ENCODE results near the gene HUNK.

The HUNK gene

DNA sequence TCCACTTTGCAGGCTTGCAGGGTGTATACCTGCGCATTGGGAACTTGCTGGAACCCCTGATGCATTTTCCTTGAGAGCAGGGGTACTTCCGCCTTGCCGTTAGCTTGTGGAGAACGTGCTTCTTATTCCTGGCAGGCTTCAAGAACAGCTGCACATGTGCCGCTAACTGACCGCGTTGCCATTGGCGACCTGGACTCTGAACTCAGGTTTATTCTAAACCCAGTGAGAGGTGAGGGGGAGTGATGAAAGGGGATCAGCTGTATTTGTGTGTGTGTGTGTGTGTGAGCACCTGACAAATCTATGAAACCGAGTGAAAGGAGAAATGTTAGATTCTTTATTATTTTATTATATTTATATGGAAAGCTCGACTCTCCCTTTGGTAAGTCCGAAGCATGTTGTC is 128.6 kb downstream of the HUNK start:
- TF ChIP-seq, protein P1, sequence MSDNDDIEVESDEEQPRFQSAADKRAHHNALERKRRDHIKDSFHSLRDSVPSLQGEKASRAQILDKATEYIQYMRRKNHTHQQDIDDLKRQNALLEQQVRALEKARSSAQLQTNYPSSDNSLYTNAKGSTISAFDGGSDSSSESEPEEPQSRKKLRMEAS (IDR thresholded peaks at IDR 0.05; ENCODE audit: low read depth, low read length), result no peak
- TF ChIP-seq MYC (IDR thresholded peaks at IDR 0.05; ENCODE audit: low read depth, low read length) (no peak), POLR2A (IDR thresholded peaks at IDR 0.05; ENCODE audit: extremely low read depth, insufficient read length) (no peak), CTCF (IDR thresholded peaks at IDR 0.05; ENCODE audit: low read depth, low read length) (no peak)
- no peak overlapping the region for H3K4me3 ChIP-seq (ENCODE audit: low read depth, low read length)
- DNase-seq (ENCODE audit: low read depth), result no peak

DNA sequence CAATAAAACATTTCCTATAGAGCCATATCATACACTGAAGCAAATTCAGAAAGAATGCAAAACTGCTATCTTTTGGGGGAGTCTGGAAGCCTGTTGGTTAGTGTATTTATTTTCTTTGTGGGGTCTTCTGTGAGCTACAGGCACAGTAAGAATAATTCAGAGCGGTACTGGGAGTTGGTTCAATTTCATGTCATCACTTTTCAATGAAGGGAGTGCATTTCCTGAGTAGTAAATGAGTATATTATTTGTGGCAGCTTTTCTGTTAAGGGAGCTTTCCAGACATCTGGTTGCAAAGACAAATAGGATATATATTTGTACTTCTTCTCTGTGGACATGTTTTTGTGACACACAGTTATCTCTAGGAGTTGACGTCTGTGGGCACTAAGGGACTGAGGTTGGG is 130.6 kb downstream of the HUNK start:
- no peak for DNase-seq (ENCODE audit: low read depth)
- TF ChIP-seq CTCF (IDR thresholded peaks at IDR 0.05; ENCODE audit: low read depth, low read length), result no peak
- no peak for TF ChIP-seq POLR2A (IDR thresholded peaks at IDR 0.05; ENCODE audit: extremely low read depth, insufficient read length)
- TF ChIP-seq, protein P1 (IDR thresholded peaks at IDR 0.05; ENCODE audit: low read depth, low read length), result no peak
- TF ChIP-seq MYC (IDR thresholded peaks at IDR 0.05; ENCODE audit: low read depth, low read length), result no peak
- H3K4me3 ChIP-seq (ENCODE audit: low read depth, low read length), result no peak overlapping the region

DNA sequence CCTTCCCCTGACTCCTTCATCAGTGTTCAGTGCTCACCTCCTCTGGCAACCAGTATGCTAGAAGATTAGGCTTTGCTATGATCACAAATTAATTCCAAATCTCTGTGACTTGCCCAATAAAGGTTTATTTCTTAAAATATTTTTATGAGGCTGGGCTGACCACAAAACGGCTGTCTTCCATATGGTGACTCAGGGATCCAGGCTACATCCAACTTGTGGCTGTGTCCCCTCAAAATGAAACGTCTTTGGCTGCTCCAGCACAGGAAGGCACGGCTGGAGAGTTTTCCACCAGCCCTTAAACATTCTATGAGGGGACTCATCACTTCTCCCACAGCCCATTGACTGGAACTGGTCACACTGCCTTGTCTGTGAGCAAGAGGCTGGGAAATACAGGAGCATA is 131.5 kb downstream of the HUNK start:
- TF ChIP-seq MYC (IDR thresholded peaks at IDR 0.05; ENCODE audit: low read depth, low read length) (no peak), CTCF (IDR thresholded peaks at IDR 0.05; ENCODE audit: low read depth, low read length) (no peak)
- TF ChIP-seq, protein P1 (IDR thresholded peaks at IDR 0.05; ENCODE audit: low read depth, low read length), result no peak
- peak; percentile 12 for DNase-seq (ENCODE audit: low read depth)
- no peak overlapping the region for H3K4me3 ChIP-seq (ENCODE audit: low read depth, low read length)

- no peak overlapping the region for H3K4me3 ChIP-seq (ENCODE audit: low read depth, low read length)
- TF ChIP-seq POLR2A (IDR thresholded peaks at IDR 0.05; ENCODE audit: extremely low read depth, insufficient read length), result no peak
- no peak for TF ChIP-seq CTCF (IDR thresholded peaks at IDR 0.05; ENCODE audit: low read depth, low read length)
- no peak for TF ChIP-seq MYC (IDR thresholded peaks at IDR 0.05; ENCODE audit: low read depth, low read length)
- TF ChIP-seq, protein P1 (IDR thresholded peaks at IDR 0.05; ENCODE audit: low read depth, low read length), result no peak
- no peak for DNase-seq (ENCODE audit: low read depth)
Observed at GRCh38 chr21:32007456-32007855, 134.6 kb downstream of the HUNK start.

- no peak overlapping the region for H3K4me3 ChIP-seq (ENCODE audit: low read depth, low read length)
- TF ChIP-seq, protein P1 (IDR thresholded peaks at IDR 0.05; ENCODE audit: low read depth, low read length), result no peak
- no peak for TF ChIP-seq POLR2A (IDR thresholded peaks at IDR 0.05; ENCODE audit: extremely low read depth, insufficient read length)
- TF ChIP-seq MYC (IDR thresholded peaks at IDR 0.05; ENCODE audit: low read depth, low read length), result no peak
- no peak for TF ChIP-seq CTCF (IDR thresholded peaks at IDR 0.05; ENCODE audit: low read depth, low read length)
Observed at GRCh38 chr21:32008714-32009113, 135.9 kb downstream of the HUNK start.

DNA sequence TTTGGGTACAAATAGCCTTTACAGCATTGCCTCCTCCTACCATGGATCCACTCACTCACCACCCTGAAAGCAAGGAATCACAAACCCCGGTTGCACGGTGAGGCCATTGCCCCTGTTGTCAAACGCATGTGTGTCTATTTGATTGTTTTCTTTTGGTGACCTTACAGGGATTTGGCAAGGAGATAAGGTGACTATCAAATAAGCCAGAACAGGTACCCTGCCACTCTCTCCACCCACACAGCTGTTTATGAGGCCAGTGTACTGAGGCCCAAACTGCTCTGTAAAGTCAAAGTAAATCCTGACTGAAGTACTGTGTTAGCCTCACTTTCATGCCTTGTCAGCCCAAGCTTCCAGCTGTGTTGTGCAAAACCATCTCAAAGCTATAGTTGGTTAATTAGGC is 136.4 kb downstream of the HUNK start:
- no peak for DNase-seq (ENCODE audit: low read depth)
- no peak for TF ChIP-seq CTCF (IDR thresholded peaks at IDR 0.05; ENCODE audit: low read depth, low read length)
- TF ChIP-seq MYC (IDR thresholded peaks at IDR 0.05; ENCODE audit: low read depth, low read length), result no peak
- no peak for TF ChIP-seq POLR2A (IDR thresholded peaks at IDR 0.05; ENCODE audit: extremely low read depth, insufficient read length)
- TF ChIP-seq, protein P1 (IDR thresholded peaks at IDR 0.05; ENCODE audit: low read depth, low read length), result no peak
- no peak overlapping the region for H3K4me3 ChIP-seq (ENCODE audit: low read depth, low read length)

More at GRCh38 chr21:32008714-32009113, 135.9 kb downstream of the HUNK start:
- no peak for DNase-seq (ENCODE audit: low read depth)
